ENCODE measurements around the gene ZBTB46.

GRCh38 chr20:63873477-63873971 is 42.5 kb upstream of the ZBTB46 start:
- no peak for TF ChIP-seq CTCF (IDR thresholded peaks at IDR 0.05; ENCODE audit: poor library complexity)
- no peak for TF ChIP-seq EZH2 (IDR thresholded peaks at IDR 0.05; ENCODE audit: borderline replicate concordance)

All from hepatocyte (in vitro differentiated cells).